ENCODE results near the gene KYAT1.

KYAT1 gene
- total RNA-seq: 0.47 to 1.3 (median 0.96) reads per million in 4 donors

DNA sequence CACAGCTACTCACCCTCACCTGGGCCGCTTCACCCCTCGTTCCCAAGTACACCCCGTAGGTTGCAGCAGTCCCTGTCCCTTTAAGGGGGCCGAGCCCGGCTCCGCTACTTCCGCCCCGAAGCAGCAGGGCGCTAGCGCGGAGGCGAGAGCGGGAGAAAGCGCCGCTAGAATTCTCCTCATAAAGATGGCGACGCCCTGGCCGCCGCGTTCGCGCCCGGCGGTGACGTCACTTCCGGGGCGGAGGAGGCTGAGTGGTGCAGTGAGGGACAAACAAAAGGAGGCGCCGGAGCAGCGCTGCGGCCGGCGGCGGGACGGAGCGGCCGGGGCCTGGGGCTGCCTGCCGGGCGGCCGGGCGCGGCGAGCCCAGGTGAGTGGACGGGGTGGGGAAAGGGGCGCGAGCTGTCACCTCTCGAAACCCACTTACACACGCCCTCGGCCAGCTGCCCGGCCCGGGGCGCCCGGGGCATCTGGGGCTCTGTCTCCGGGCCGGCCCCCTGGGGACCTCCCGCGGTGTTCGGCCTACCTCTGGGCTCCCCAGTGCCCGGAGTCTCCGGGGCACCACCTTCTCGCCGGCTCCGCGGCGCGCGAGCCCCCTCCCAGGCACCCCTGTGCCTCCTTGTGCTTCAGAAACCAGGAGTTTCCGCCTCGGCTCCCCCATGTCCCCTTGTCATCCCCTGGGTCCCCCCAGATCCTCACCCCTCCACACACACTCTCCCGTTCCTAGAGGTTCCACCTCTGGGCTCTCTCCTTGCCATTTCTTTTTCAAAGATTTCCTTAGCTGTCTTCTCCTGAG lies at the start of gene KYAT1, which contains the start of gene LRRC8A:
Gene KYAT1, minus strand, starts transcription at position 67 of the 793 bp plus-strand sequence. CDS start 36,545 bp downstream, outside the sequence.
Gene LRRC8A, plus strand, starts transcription at position 250 of the 793 bp plus-strand sequence. CDS start 25,032 bp downstream, outside the sequence.
- DNase-seq: peak; percentile 94 to 98 (median 97)

DNA sequence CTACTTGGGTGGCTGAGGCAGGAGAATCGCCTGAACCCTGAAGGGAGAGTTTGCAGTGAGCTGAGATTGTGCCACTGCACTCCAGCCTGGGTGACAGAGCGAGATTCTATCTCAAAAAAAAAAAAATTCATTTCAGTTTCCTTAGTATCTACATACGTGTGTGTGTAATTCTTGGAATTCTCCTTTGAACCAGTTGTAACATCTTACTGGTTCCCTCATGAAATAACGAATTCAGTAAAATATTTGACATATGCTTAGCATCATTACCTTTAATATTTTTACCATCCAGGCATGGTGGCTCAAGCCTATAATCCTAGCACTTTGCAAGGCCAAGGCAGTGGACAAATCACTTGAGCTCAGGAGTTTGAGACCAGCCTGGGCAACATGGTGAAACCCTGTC lies 47.8 kb upstream of the KYAT1 start:
- DNase-seq: no peak

DNA sequence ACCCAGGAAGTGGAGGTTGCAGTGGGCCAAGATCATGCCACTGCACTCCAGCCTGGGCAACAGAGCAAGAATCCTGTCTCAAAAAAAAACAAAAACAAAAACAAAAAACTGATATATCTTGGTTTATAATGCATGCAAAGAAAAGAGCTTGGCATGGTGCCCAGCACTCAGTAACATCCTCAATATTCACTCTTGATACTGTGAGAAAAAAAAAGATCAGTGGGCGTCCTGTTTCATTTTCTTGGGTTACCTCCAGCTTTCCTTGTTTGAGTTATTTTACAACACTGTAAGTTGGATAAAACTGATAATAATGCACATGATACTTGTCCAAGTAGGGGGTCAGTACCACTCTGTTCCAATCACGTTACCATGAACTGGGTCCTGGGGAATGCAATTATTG lies 46.9 kb upstream of the KYAT1 start:
- DNase-seq: no peak

DNA sequence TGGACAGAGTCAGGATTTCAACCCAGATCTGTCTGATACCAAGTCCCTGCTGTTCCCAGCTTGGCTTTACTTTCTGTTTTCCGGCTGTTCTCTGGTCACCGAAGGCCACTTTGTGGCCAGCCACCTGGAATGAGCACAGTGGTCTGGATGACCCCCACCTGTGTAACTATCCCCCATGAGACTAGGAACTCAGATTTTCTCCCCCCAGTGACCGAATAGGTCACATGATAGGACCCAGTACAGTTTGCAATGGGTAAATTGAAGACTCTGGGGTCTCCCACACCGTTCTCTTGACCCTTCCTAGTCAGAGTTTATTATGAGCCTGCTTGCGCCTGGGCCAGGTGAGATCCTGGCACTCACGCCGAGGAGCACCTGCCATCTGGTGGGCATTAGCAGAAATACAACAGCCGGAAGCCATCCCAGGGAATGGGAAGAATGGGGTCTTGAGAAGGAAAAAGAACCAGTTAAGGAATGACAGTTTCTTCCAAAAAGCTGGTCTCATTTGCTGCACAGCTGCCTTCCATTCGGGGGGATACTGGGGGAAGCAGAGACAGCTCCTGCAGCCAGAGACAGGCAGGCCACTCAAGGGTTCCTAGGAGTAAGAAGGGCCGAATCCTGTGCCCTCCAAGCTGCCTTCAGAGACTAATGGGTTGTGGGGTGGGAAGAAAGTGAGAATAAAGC lies 46.1 kb upstream of the KYAT1 start:
- peak in 3 of 5 donors; percentile 30 to 42 (median 37) for DNase-seq

- DNase-seq: no peak
These were observed 41.7 kb upstream of the KYAT1 start for GRCh38 chr9:128923493-128923883.

GRCh38 chr9:128921881-128922763 lies 40.4 kb upstream of the KYAT1 start:
- DNase-seq: no peak

GRCh38 chr9:128920381-128921058 lies 38.8 kb upstream of the KYAT1 start, which contains the start of gene PHYHD1:
Gene PHYHD1, plus strand, starts transcription at chr9:128920982. Its CDS starts 1,342 bp downstream, at chr9:128922324.
- DNase-seq: no peak

- no peak for DNase-seq
These were observed 37.8 kb upstream of the KYAT1 start for GRCh38 chr9:128919402-128920089.

DNA sequence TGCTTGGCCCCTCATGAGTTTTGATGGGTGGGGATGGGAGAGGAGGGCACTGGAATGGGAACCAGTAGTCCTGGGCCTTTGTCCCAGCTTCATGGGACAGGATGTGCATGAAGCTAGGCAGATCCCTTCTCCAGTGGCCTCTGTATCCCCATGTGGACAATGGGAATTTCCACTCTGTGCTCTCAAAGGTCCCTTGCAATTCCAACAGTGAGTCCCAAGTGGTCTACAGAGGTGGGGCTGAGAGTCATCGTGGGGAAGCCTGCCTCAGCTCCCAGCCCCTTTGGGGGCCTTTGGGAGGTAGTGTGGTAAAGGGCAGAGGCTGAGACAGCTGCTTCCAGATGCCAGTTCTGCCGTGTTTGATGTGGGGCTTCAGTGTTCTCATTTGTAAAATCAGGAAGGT lies 37.2 kb upstream of the KYAT1 start:
- DNase-seq: no peak

GRCh38 chr9:128917151-128917849 lies 35.5 kb upstream of the KYAT1 start:
- DNase-seq: no peak

DNA sequence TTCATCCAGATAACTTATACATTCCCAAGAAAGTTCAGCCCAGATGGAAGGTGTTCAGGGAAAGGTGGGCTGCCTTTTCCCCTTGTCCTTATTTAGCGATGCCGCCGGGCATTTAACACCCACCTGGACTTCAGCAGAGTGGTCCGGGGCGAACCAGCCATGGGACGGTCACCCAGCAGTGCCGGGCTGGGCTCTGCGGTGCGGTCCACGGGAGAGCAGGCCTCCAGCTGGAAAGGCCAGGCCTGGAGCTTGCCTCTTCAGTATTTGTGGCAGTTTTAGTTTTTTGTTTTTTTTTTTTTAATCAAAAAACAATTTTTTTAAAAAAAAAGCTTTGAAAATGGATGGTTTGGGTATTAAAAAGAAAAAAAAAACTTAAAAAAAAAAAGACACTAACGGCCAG lies 35.0 kb upstream of the KYAT1 start:
- DNase-seq: no peak

DNA sequence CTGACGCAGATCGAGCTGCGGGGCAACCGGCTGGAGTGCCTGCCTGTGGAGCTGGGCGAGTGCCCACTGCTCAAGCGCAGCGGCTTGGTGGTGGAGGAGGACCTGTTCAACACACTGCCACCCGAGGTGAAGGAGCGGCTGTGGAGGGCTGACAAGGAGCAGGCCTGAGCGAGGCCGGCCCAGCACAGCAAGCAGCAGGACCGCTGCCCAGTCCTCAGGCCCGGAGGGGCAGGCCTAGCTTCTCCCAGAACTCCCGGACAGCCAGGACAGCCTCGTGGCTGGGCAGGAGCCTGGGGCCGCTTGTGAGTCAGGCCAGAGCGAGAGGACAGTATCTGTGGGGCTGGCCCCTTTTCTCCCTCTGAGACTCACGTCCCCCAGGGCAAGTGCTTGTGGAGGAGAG lies 34.5 kb upstream of the KYAT1 start:
- DNase-seq: no peak

- DNase-seq: no peak
These were observed 32.4 kb upstream of the KYAT1 start for GRCh38 chr9:128913995-128914772.

DNA sequence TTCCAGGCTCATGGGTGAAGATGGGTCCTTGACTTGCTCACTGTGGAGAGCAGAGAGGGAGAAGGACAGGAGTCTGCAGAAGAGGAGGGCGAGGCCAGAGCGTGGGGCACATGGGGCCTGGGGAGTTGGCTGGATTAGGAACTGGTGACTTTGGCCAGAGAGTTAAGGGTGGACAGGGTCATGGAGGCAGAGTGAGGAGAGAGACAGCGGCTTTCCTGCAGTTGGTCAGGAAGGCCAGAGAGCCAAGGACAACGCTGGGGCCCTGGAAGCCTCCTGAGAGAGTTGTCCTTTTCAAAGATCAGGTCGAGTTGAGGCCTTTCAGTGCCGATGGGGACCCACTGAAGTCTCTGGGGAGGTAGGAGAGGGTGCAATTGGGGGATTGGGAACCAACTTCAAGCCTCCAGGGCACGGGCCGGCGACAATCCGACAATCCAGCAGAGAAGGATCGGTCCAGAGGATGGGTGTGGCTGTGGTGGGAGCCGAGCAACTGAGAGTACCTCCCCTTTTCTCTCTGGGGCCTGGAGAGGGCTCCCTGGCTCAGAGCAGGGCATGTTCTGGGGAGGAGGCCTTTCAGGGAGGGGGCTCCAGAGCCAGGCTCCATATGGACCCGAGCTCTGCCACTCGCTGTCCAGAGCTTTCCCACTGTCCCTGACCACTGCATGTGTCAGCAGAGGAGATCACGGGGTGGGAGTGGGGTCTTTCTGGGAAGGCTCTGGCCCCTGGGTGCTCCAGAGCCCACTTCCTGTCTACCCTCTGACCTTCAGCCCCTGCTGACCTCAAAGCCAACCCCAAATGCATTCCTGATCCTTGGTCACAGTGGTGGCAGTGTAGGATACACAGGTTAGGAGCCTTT lies 31.5 kb upstream of the KYAT1 start:
- no peak for DNase-seq

GRCh38 chr9:128912270-128912853 lies 30.6 kb upstream of the KYAT1 start:
- DNase-seq: no peak

- DNase-seq: no peak
These were observed 29.8 kb upstream of the KYAT1 start for GRCh38 chr9:128911529-128912035.

DNA sequence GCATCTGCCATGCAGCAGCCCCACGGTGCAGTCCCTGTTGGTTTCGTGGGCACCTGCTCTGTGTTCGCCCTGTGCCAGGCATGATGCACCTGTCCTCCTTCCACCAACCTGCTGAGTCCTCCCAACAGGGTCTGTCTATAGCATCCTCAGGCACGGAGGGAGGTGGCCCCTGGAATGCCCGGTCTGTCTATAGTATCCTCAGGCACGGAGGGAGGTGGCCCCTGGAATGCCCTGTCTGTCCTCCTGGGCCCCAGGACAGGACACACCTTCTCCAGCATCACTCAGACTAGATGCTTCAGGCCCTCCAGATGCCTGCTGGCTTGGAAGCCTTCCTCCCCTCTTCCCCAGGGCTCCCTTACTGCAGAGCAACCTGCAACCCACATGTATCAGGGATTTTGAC lies 29.2 kb upstream of the KYAT1 start:
- no peak for DNase-seq

DNA sequence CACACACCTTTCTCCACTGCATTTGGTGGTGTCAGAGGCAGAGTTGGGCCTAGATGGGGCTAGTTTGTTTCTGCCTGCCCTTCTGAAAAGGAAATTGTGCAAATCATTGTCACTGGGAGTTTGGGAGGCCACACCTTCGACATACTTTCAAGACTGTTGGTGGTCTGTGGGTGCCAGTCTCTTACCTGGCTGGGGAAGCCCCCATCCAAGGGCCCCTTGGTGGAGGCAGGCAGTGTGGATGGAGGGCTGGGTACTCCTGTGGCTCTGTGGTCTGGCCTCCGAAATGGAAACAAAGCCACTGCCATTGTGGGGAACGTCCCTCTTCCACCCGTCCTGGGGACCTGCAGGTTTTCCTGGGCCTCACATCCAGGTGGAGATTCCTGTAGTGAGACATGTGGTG lies 28.1 kb upstream of the KYAT1 start:
- no peak for DNase-seq

GRCh38 chr9:128908372-128908771 lies 26.6 kb upstream of the KYAT1 start:
- no peak for DNase-seq
